K562 (cell line): ENCODE data around the gene MAGED1.

Source experiments
- ATF6 ChIP-seq: sonication (generic); formaldehyde crosslinking; IDR thresholded peaks from 2 replicates; pipeline ENCODE4 v1.4.0; 2020; ENCODE audit warnings: mild to moderate bottlenecking, missing genetic modification reagents
- CREB3 ChIP-seq: fragments of 450-650 bp; conservative IDR thresholded peaks from 2 replicates; pipeline ENCODE4 v1.6.1; 2016; ENCODE audit warnings: missing genetic modification characterization, low read depth, mild to moderate bottlenecking, missing compliant biosample characterization, moderate library complexity
- ETS1 ChIP-seq: conservative IDR thresholded peaks from 2 replicates; pipeline ENCODE4 v1.6.1; 2011; ENCODE audit warnings: low read depth, mild to moderate bottlenecking, low read length; ENCODE audit not compliant: control insufficient read depth
- GABPA ChIP-seq: fragments of 200-800 bp; sonication (Bioruptor generic); conservative IDR thresholded peaks from 2 replicates; pipeline ENCODE4 v1.6.1; 2016; ENCODE audit warnings: low read depth, missing genetic modification characterization, missing compliant biosample characterization
- KAT7 ChIP-seq: sonication (generic); formaldehyde crosslinking; IDR thresholded peaks from 2 replicates; pipeline ENCODE4 v1.8.0; 2022; ENCODE audit warnings: missing genetic modification reagents, mild to moderate bottlenecking, borderline replicate concordance
- TGIF2 ChIP-seq: sonication (generic); formaldehyde crosslinking; IDR thresholded peaks from 2 replicates; pipeline ENCODE4 v1.8.1; 2022; ENCODE audit warnings: mild to moderate bottlenecking, missing genetic modification reagents, moderate library complexity

- TF ChIP-seq CREB3 (tag) (no peak), ATF6 (no peak), ETS1 (no peak), GABPA (tag) (no peak), KAT7 (CRISPR knock-in tag) (no peak), TGIF2 (no peak)
Observed at GRCh38 chrX:51922561-51922960, 29.1 kb downstream of the MAGED1 start.
